ENCODE data around the gene IFI6.
"Not testable (repeated sequence)": the region's sequence is repeated elsewhere in the genome, so short reads cannot be mapped to it uniquely, and the experiment has no call there.

The IFI6 gene

GRCh38 chr1:27710574-27710973 is 38.6 kb upstream of the IFI6 start:
- no peak for TF ChIP-seq CTCF (IDR thresholded peaks at IDR 0.05; ENCODE audit: low read depth, low read length)
- DNase-seq: no peak
- Histone ChIP-seq H3K4me3 (ENCODE audit: low read depth, low read length) (no peak overlapping the region), H3K27me3 (ENCODE audit: insufficient read depth, low read depth, severe bottlenecking) (no peaks in the 10 kb centered on the region), H3K36me3 (no peaks in the 10 kb centered on the region), H3K9me3 (ENCODE audit: severe bottlenecking) (peaks cover 3% of the 10 kb centered on the region), H3K27ac (no peak overlapping the region)

GRCh38 chr1:27705545-27705944 is 33.6 kb upstream of the IFI6 start:
- TF ChIP-seq CTCF (IDR thresholded peaks at IDR 0.05; ENCODE audit: low read depth, low read length): no peak
- no peak overlapping the region for H3K27ac ChIP-seq
- H3K9me3 ChIP-seq (ENCODE audit: severe bottlenecking): peaks cover 3% of the 10 kb centered on the region
- no peaks in the 10 kb centered on the region for H3K27me3 ChIP-seq (ENCODE audit: insufficient read depth, low read depth, severe bottlenecking)
- no peak overlapping the region for H3K4me3 ChIP-seq (ENCODE audit: low read depth, low read length)
- DNase-seq: no peak
- H3K36me3 ChIP-seq: no peaks in the 10 kb centered on the region

GRCh38 chr1:27704958-27705357 is 33.0 kb upstream of the IFI6 start:
- no peak for DNase-seq

GRCh38 chr1:27696835-27697234 is 24.8 kb upstream of the IFI6 start:
- not testable (repeated sequence) for DNase-seq; H3K4me3 ChIP-seq (ENCODE audit: low read depth, low read length); H3K27ac ChIP-seq; H3K27me3 ChIP-seq (ENCODE audit: insufficient read depth, low read depth, severe bottlenecking); H3K9me3 ChIP-seq (ENCODE audit: severe bottlenecking); H3K36me3 ChIP-seq

More at GRCh38 chr1:27704958-27705357, 33.0 kb upstream of the IFI6 start:
- Histone ChIP-seq H3K27me3 (ENCODE audit: insufficient read depth, low read depth, severe bottlenecking) (no peaks in the 10 kb centered on the region), H3K27ac (no peak overlapping the region), H3K36me3 (no peaks in the 10 kb centered on the region), H3K4me3 (ENCODE audit: low read depth, low read length) (no peak overlapping the region), H3K9me3 (ENCODE audit: severe bottlenecking) (peaks cover 3% of the 10 kb centered on the region)
- no peak for TF ChIP-seq CTCF (IDR thresholded peaks at IDR 0.05; ENCODE audit: low read depth, low read length)

GRCh38 chr1:27690183-27690582 is 18.2 kb upstream of the IFI6 start:
- Histone ChIP-seq H3K9me3 (ENCODE audit: severe bottlenecking) (peaks cover 2% of the 10 kb centered on the region), H3K27ac (no peak overlapping the region), H3K27me3 (ENCODE audit: insufficient read depth, low read depth, severe bottlenecking) (no peaks in the 10 kb centered on the region), H3K36me3 (no peaks in the 10 kb centered on the region), H3K4me3 (ENCODE audit: low read depth, low read length) (no peak overlapping the region)
- DNase-seq: no peak
- TF ChIP-seq CTCF (IDR thresholded peaks at IDR 0.05; ENCODE audit: low read depth, low read length): no peak

- Histone ChIP-seq H3K27ac (no peak overlapping the region), H3K9me3 (ENCODE audit: severe bottlenecking) (peaks cover 2% of the 10 kb centered on the region), H3K36me3 (no peaks in the 10 kb centered on the region), H3K27me3 (ENCODE audit: insufficient read depth, low read depth, severe bottlenecking) (no peaks in the 10 kb centered on the region), H3K4me3 (ENCODE audit: low read depth, low read length) (no peak overlapping the region)
- TF ChIP-seq CTCF (IDR thresholded peaks at IDR 0.05; ENCODE audit: low read depth, low read length): no peak
- DNase-seq: no peak
Observed at GRCh38 chr1:27689423-27690173, 17.6 kb upstream of the IFI6 start.

All from WERI-Rb-1 (cell line).